ENCODE results near the gene OR2D3.

- TF ChIP-seq CTCF (IDR thresholded peaks at IDR 0.05) (no peak), POLR2A (IDR thresholded peaks at IDR 0.05) (no peak)
Observed at GRCh38 chr11:6889835-6890234, 31.0 kb upstream of the OR2D3 start.
